Dermis microvascular lymphatic vessel endothelial cell (primary cell): ENCODE data around the gene CD8A. TPM values are rescaled to one million over a fixed set of nuclear protein-coding genes. Genes with fewer than 3 reads are reported as not detected.
"Not testable (repeated sequence)": the region's sequence is repeated elsewhere in the genome, so short reads cannot be mapped to it uniquely, and the experiment has no call there.

ENCODE experiments used
- DNase-seq, 2 donors: peaks; one replicate each; pipeline versions ENCODE4 v3.0.0 to v3.0.0-alpha.2; 2010; ENCODE audit warnings: low read depth in 2 of 2
- total RNA-seq: library from RNA; depleted of rRNA; stranded (reverse); fragments of >200 nt; gene quantifications from 2 replicates; pipeline ENCODE4 v1.2.1, GENCODE V29; 2014

The CD8A gene
- total RNA-seq, 1 donor from 2014 or later: under 0.01 TPM

DNA sequence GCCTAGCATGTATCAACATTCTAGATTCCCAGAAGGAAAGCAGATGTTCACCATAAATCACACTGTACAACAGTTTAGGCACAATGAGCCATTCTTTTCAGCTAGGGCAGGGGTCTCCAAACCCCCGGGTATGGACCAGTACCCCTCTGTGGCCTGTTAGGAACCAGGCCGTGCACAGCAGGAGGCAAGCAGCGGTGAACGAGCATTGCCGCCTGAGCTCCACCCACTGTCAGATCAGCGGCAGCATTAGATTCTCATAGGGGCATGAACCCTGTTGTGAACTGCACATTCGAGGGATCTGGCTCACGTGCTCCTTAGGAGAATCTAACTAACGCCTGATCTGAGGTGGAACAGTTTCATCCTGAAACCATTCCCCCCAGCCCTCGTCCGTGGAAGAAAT lies 50.8 kb downstream of the CD8A start:
- not testable (repeated sequence) for DNase-seq

DNA sequence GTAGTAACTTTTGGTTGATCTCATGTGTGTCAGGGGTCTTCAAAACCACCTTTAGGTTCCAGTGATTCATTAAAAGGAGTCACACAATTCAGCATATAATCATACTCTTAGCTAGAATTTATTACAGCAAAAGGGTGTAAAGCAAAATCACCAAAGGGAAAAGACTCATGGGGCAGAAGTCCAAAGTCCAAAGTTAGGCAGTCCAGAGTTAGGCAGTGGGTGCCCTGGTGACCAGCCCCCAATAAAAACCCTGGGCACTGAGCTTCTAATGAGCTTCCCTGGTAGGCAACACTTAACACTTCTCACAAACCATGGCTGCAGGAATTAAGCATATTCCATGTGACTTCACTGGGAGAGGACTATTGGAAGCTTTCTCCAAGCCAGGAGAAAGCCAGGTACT lies 51.2 kb downstream of the CD8A start:
- not testable (repeated sequence) for DNase-seq

DNA sequence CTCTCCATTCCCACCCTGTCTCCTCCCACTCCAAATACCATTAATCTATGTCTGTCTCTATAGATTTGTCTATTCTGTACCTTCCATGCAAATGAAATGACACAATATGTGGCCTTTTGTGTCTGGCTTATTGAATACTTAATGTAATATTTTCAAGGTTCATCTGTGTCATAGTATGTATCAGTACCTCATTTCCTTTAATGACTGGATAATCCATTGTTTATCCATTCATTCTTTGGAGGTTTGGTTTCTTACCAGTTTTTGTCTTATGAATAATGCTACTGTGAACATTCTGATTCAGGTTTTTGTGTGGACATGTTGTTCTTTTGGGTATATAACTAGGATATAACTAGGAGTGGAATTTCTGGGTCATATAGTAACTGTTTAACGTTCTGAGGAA lies 55.8 kb downstream of the CD8A start:
- DNase-seq: not testable (repeated sequence)

Other genes with a start within 250 kb of the CD8A start
- 56.6 and 67.6 TPM in 2 replicates for gene CHMP3, start 227.5 kb downstream of the CD8A start, total RNA-seq
- gene RNF103, start 167.0 kb downstream of the CD8A start, total RNA-seq: 24.4 and 34.4 TPM in 2 replicates
- 71.8 and 81.0 TPM in 2 replicates for gene RMND5A, start 70.6 kb downstream of the CD8A start, total RNA-seq
- not detected in 2 replicates for gene CD8B, start 71.0 kb upstream of the CD8A start, total RNA-seq
- 0.38 and 1.4 TPM in 2 replicates for gene RGPD1, start 151.2 kb upstream of the CD8A start, total RNA-seq
- gene PLGLB1, start 230.9 kb upstream of the CD8A start, total RNA-seq: 0.39 and 0.63 TPM in 2 replicates